ENCODE measurements around the gene GINS1. TPM values are rescaled to one million over a fixed set of nuclear protein-coding genes. Genes with fewer than 3 reads are reported as not detected.

Gene GINS1
- total and polyA plus RNA-seq, 2 of the 8 experiments (the other 6 are each of a cell fraction or from before 2014, with no cell fraction given), result 44.7 to 68.4 TPM

- H3K56ac ChIP-seq (replicated peaks; ENCODE audit: insufficient read length, low read depth, low read length), result no peak overlapping the region
- H3K27me3 ChIP-seq (replicated peaks in 1 of 4; ENCODE audit: control insufficient read depth in 3 of 4, extremely low read depth in 1 of 4, insufficient read depth in 3 of 4, low read length in 3 of 4), result peaks cover 0 to 1% (median 0%) of the 10 kb centered on the region in 4 experiments; a peak in 1 of 7 replicates
- H3K79me2 ChIP-seq (ENCODE audit: control insufficient read depth in 1 of 2, insufficient read depth in 2 of 2, low read length in 2 of 2), result peaks cover 0 to 4% of the 10 kb centered on the region in 2 experiments; a peak in 1 of 4 replicates
- no peak overlapping the region for H3K14ac ChIP-seq (ENCODE audit: insufficient read length)
- no peak overlapping the region for H2BK20ac ChIP-seq (ENCODE audit: low read length)
- H3K23ac ChIP-seq (ENCODE audit: insufficient read length), result no peak overlapping the region
- DNase-seq (ENCODE audit: low read depth in 1 of 2, low spot score in 2 of 2), result no peak
- H2BK5ac ChIP-seq (ENCODE audit: low read depth, low read length), result no peak overlapping the region
- no peak for FAIRE-seq
- CTCF ChIA-PET (ENCODE audit: partially characterized antibody), result interaction anchor here (0.6 kb wide), 1 partner anchor 12 kb away, joined by 3 read pairs; no protein-coding TSS in a partner anchor
- H3K4me3 ChIP-seq (ENCODE audit: extremely low read depth in 1 of 4, insufficient read depth in 2 of 4, low read depth in 3 of 4, low read length in 4 of 4), result no peak overlapping the region
- no peaks in the 10 kb centered on the region; the same call in 1 of the 2 replicates for H3K79me1 ChIP-seq (ENCODE audit: low read depth, low read length)
- H2BK120ac ChIP-seq (replicated peaks; ENCODE audit: low read depth, low read length), result no peak overlapping the region
- H3K4me2 ChIP-seq (ENCODE audit: insufficient read depth in 1 of 2, low read depth in 2 of 2, low read length in 2 of 2), result no peak overlapping the region
- no peak overlapping the region for H3K4ac ChIP-seq (replicated peaks; ENCODE audit: insufficient read length, low read depth, low read length)
- TF ChIP-seq TEAD4 (IDR thresholded peaks at IDR 0.05; ENCODE audit: low read depth, low read length), result no peak
- TF ChIP-seq SIN3A (conservative IDR thresholded peaks at IDR 0.05 in 1 of 2, IDR thresholded peaks at IDR 0.05 in 1 of 2; ENCODE audit: low read depth in 1 of 2, low read length in 2 of 2), result no peak
- no peak for TF ChIP-seq FOSL1 (IDR thresholded peaks at IDR 0.05; ENCODE audit: insufficient read depth, low read depth, low read length)
- TF ChIP-seq RAD21 (IDR thresholded peaks at IDR 0.05 in 1 of 2, conservative IDR thresholded peaks at IDR 0.05 in 1 of 2; ENCODE audit: low read depth in 2 of 2, low read length in 2 of 2), result no peak
- TF ChIP-seq RNF2 (IDR thresholded peaks at IDR 0.05; ENCODE audit: borderline replicate concordance, low read depth, low read length, missing control alignments, poor library complexity, severe bottlenecking), result no peak
- no peak for TF ChIP-seq CREB1 (IDR thresholded peaks at IDR 0.05)
- no peak for TF ChIP-seq POLR2AphosphoS5 (IDR thresholded peaks at IDR 0.05; ENCODE audit: low read depth, low read length)
- TF ChIP-seq GABPA (IDR thresholded peaks at IDR 0.05; ENCODE audit: borderline replicate concordance, insufficient read depth, low read length), result no peak
- H4K91ac ChIP-seq (replicated peaks; ENCODE audit: insufficient read length, low read length), result no peak overlapping the region
- H3K27ac ChIP-seq (ENCODE audit: low read depth, low read length), result no peak overlapping the region
- H3K36me3 ChIP-seq (ENCODE audit: control insufficient read depth in 2 of 4, insufficient read depth in 4 of 4, low read length in 3 of 4), result peaks cover 17 to 73% (median 44%) of the 10 kb centered on the region in 4 experiments
- H4K20me1 ChIP-seq (replicated peaks in 1 of 2; ENCODE audit: control insufficient read depth in 1 of 2, insufficient read depth in 2 of 2, low read length in 2 of 2), result peaks cover 4 to 6% of the 10 kb centered on the region in 2 experiments
- H4K8ac ChIP-seq (ENCODE audit: extremely low read depth, insufficient read depth, low read length), result no peak overlapping the region
- no peak overlapping the region for H3K18ac ChIP-seq (ENCODE audit: extremely low read depth, low read length)
- H4K5ac ChIP-seq (ENCODE audit: insufficient read length, low read depth, low read length), result no peak overlapping the region
- POLR2A ChIA-PET (ENCODE audit: partially characterized antibody), result interaction anchor here (1.5 to 6.6 kb wide), 2 partner anchors 13 to 15 kb away, joined by 3 to 42 read pairs; partner anchors contain the start of gene GINS1
- H2AFZ ChIP-seq (ENCODE audit: low read length), result no peak overlapping the region
- no peak overlapping the region for H3K9ac ChIP-seq (replicated peaks in 1 of 4; ENCODE audit: extremely low read depth in 1 of 4, low read depth in 3 of 4, low read length in 3 of 4)
- H2BK15ac ChIP-seq (ENCODE audit: low read length), result no peak overlapping the region
- no peak overlapping the region for H2BK12ac ChIP-seq (ENCODE audit: low read depth, low read length)
- H3K23me2 ChIP-seq (ENCODE audit: low read depth, low read length), result no peaks in the 10 kb centered on the region; the same call in 1 of the 2 replicates
- H3K4me1 ChIP-seq (replicated peaks in 1 of 4; ENCODE audit: control insufficient read depth in 3 of 4, insufficient read depth in 4 of 4, low read length in 3 of 4), result no peaks in the 10 kb centered on the region
- H3K9me3 ChIP-seq (ENCODE audit: insufficient read depth in 2 of 2, low read depth in 1 of 2, low read length in 1 of 2), result no peaks in the 10 kb centered on the region
- no peak overlapping the region for H2AK5ac ChIP-seq (ENCODE audit: low read depth, low read length)
Measured at GRCh38 chr20:25421102-25421501, 13.6 kb downstream of the GINS1 start.

All from H1 (cell line).